ENCODE measurements around the gene CYGB.

The CYGB gene

GRCh38 chr17:76569607-76570279, 32.2 kb upstream of the CYGB start:
- TF ChIP-seq, protein P1, sequence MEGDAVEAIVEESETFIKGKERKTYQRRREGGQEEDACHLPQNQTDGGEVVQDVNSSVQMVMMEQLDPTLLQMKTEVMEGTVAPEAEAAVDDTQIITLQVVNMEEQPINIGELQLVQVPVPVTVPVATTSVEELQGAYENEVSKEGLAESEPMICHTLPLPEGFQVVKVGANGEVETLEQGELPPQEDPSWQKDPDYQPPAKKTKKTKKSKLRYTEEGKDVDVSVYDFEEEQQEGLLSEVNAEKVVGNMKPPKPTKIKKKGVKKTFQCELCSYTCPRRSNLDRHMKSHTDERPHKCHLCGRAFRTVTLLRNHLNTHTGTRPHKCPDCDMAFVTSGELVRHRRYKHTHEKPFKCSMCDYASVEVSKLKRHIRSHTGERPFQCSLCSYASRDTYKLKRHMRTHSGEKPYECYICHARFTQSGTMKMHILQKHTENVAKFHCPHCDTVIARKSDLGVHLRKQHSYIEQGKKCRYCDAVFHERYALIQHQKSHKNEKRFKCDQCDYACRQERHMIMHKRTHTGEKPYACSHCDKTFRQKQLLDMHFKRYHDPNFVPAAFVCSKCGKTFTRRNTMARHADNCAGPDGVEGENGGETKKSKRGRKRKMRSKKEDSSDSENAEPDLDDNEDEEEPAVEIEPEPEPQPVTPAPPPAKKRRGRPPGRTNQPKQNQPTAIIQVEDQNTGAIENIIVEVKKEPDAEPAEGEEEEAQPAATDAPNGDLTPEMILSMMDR (IDR thresholded peaks at IDR 0.05) = no peak
- peaks cover 5% of the 10 kb centered on the region for H3K27me3 Mint-ChIP-seq (ENCODE audit: low read depth, poor library complexity)
- H3K4me3 Mint-ChIP-seq = no peak overlapping the region
- peaks cover 16% of the 10 kb centered on the region for H3K36me3 Mint-ChIP-seq (ENCODE audit: low read depth)
- no peaks in the 10 kb centered on the region for H3K9me3 Mint-ChIP-seq
- H3K27ac Mint-ChIP-seq = no peak overlapping the region
- no peak for DNase-seq
- peaks cover 46% of the 10 kb centered on the region for H3K4me1 Mint-ChIP-seq

GRCh38 chr17:76568811-76569221, 31.3 kb upstream of the CYGB start:
- H3K9me3 Mint-ChIP-seq = no peaks in the 10 kb centered on the region
- H3K27me3 Mint-ChIP-seq (ENCODE audit: low read depth, poor library complexity) = peaks cover 5% of the 10 kb centered on the region
- H3K36me3 Mint-ChIP-seq (ENCODE audit: low read depth) = peaks cover 21% of the 10 kb centered on the region
- TF ChIP-seq, protein P1 (IDR thresholded peaks at IDR 0.05) = no peak
- H3K4me3 Mint-ChIP-seq = no peak overlapping the region
- H3K4me1 Mint-ChIP-seq = peaks cover 41% of the 10 kb centered on the region
- no peak for DNase-seq
- no peak overlapping the region for H3K27ac Mint-ChIP-seq

GRCh38 chr17:76567634-76568432, 30.3 kb upstream of the CYGB start:
- Mint-ChIP-seq H3K27me3 (ENCODE audit: low read depth, poor library complexity) (peaks cover 5% of the 10 kb centered on the region), H3K27ac (peak overlapping the region; percentile 84), H3K4me3 (no peak overlapping the region), H3K9me3 (no peaks in the 10 kb centered on the region), H3K36me3 (ENCODE audit: low read depth) (peaks cover 28% of the 10 kb centered on the region), H3K4me1 (peaks cover 40% of the 10 kb centered on the region)
- TF ChIP-seq, protein P1 (IDR thresholded peaks at IDR 0.05) = no peak
- DNase-seq = no peak

DNA sequence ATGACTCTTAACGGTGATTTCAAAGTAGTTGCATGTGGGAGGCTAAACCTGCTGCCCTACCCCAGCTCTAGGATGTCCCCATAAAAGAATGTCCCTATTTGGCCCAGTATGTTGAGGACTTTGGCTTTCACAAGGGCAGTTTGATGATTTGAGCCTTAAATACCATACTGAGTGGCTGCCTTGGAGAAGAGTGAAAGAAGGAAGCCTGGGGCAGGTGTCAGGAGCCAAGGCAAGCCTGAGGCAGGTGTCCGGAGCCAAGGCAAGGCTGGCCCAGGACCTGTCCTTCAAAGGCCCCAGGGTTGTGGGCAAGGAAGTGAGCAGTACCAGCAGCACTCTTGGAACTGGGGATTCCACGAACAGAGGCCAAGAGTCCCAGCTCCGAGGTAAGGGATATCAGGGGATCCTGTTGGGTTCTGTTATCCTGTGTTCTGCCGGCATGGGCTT, 29.5 kb upstream of the CYGB start:
- TF ChIP-seq, protein P1 (IDR thresholded peaks at IDR 0.05) = no peak
- DNase-seq = no peak
- H3K36me3 Mint-ChIP-seq (ENCODE audit: low read depth) = peaks cover 33% of the 10 kb centered on the region
- peaks cover 5% of the 10 kb centered on the region for H3K27me3 Mint-ChIP-seq (ENCODE audit: low read depth, poor library complexity)
- no peak overlapping the region for H3K4me3 Mint-ChIP-seq
- peaks cover 43% of the 10 kb centered on the region for H3K4me1 Mint-ChIP-seq
- no peaks in the 10 kb centered on the region for H3K9me3 Mint-ChIP-seq
- peak overlapping the region; percentile 84 for H3K27ac Mint-ChIP-seq

DNA sequence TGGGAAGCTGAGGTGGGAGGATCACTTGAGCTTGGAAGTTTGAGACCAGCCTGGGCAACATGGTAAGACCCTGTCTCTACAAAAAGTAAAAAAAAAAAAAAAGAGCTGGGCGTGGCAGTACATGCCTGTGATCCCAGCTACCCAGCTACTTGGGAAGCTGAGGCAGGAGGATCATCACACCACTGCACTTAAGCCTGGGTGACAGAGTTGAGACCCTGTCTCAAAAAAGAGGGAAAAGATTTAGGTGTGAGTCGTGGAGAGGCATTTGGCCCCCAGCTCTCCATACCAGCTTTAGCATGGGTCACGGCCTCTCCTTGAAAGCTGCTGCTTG, 29.1 kb upstream of the CYGB start:
- H3K27me3 Mint-ChIP-seq (ENCODE audit: low read depth, poor library complexity) = peaks cover 5% of the 10 kb centered on the region
- TF ChIP-seq, protein P1 (IDR thresholded peaks at IDR 0.05) = no peak
- peaks cover 37% of the 10 kb centered on the region for H3K36me3 Mint-ChIP-seq (ENCODE audit: low read depth)
- no peak overlapping the region for H3K4me3 Mint-ChIP-seq
- H3K9me3 Mint-ChIP-seq = no peaks in the 10 kb centered on the region
- peaks cover 47% of the 10 kb centered on the region for H3K4me1 Mint-ChIP-seq
- no peak overlapping the region for H3K27ac Mint-ChIP-seq
- no peak for DNase-seq
